AG08396 (cell line): ENCODE measurements around the gene SPATS2L.

Source experiments
- DNase-seq: peaks from one replicate; pipeline ENCODE4 v3.0.0; 2012; ENCODE audit warnings: low spot score, mixed read lengths

Gene SPATS2L

GRCh38 chr2:200411831-200412230 lies 105.3 kb downstream of the SPATS2L start:
- no peak for DNase-seq

DNA sequence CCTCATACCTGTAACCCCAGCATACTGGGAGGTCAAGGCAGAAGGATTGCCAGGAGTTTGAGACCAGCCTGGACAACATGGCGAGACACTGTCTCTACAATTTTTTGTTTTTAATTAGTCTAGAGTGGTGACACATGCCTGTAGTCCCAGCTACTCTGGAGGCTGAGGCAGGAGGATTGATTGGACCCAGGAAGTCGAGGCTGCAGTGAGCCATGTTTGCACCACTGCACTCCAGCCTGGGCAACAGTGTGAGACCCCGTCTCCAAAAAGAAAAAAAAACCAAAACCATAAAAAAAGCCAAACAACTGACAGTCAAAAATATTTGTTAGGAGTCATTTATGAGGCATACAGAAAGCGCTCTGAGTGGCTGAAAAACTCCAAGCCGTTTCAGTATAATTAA lies 107.9 kb downstream of the SPATS2L start:
- DNase-seq = no peak

DNA sequence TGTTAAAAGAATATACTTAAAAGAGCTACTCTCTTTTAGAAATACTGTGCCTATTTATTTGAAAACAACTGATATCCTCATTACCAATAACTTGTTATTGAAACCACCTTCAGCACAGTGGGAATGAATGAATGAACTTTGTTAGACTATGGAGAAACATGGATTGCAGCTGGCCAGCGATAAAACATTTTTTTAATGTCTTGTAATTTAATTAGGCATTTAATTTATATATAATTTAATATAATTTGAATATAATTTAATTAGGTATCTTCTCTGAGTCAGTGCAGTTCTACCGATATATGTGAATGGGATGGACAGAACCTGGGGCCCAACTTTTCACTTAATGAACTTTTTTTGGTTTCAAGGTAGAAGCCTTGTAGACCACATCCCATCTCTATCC lies 109.0 kb downstream of the SPATS2L start:
- no peak for DNase-seq

DNA sequence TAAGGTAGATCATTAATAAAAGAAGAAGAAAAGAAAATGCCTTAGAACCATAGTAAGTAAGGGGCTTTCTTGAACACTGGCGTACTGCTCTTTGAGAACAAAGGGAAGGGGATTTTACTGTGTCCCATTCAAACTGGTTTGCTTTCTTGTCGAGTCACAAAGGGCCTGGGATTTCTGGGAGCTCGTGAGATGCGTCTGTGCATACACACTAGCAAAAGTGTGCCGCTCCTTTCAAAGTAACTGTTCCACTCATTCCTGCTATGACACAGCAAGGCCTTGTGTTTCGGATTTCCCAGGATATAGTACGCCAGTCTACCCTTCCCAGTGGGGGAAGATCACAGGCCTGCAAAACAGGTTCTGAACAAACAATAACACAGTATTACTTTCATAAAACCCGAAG lies 110.4 kb downstream of the SPATS2L start:
- DNase-seq = no peak

DNA sequence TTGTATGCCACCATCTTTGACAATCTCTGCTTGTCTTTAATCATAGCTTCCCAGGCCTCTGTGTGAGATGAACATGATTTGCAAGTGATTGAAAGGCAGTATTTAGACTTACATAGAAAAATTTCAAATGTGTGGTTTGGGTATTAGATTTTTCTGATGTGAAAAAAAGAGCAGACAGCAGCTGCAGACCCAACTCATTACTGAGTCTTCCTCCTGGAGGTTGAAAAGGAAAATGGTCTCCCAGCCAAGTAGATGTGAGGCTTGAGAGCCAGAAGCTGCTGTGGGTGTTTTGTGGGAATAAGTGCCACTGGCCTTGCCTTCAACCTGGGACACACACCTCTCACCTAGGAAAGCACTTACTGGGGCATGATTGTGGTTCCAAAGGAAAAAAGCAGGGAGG lies 110.9 kb downstream of the SPATS2L start:
- DNase-seq = no peak

- no peak for DNase-seq
Observed at GRCh38 chr2:200418399-200418798, 111.9 kb downstream of the SPATS2L start.

- DNase-seq = no peak
Observed at GRCh38 chr2:200419325-200419724, 112.8 kb downstream of the SPATS2L start.

- DNase-seq = no peak
Observed at GRCh38 chr2:200421270-200421669, 114.8 kb downstream of the SPATS2L start.

DNA sequence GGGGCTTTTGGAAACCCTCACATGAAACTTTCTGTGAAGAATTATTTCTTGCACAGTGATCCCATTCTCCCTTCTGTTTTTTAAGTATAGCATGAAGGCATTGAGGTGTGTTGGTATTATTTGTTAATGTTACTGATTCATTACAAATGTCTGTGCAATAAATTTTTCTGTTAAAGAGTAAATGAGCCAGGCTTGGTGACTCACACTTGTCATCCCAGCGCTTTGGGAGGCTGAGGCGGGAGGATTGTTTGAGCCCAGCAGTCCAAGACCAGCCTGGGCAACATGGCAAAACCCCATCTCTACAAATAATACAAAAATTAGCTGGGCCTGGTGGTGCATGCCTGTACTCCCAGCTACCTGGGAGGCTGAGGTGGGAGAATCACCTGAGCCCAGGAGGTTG lies 115.6 kb downstream of the SPATS2L start:
- DNase-seq = no peak

GRCh38 chr2:200422532-200423261 lies 116.2 kb downstream of the SPATS2L start:
- no peak for DNase-seq

DNA sequence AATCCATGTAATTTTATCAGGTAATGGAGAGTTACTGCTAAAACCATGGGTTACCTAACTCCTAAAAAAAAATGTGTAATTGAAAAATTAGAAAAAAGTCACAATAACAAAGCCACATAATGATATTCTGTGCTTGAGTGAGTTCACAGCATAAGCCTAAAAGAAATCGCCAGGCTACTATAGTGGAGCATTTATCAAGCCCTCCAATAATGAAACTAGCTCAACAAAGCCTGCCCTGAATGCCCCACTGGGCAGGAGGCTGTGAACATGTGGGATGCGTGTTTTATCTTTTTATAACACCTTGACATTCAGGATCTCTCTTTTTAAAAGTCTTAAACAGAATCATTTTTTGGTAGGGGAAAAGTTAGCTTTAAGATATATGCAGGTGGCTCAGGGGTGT lies 117.0 kb downstream of the SPATS2L start:
- no peak for DNase-seq

DNA sequence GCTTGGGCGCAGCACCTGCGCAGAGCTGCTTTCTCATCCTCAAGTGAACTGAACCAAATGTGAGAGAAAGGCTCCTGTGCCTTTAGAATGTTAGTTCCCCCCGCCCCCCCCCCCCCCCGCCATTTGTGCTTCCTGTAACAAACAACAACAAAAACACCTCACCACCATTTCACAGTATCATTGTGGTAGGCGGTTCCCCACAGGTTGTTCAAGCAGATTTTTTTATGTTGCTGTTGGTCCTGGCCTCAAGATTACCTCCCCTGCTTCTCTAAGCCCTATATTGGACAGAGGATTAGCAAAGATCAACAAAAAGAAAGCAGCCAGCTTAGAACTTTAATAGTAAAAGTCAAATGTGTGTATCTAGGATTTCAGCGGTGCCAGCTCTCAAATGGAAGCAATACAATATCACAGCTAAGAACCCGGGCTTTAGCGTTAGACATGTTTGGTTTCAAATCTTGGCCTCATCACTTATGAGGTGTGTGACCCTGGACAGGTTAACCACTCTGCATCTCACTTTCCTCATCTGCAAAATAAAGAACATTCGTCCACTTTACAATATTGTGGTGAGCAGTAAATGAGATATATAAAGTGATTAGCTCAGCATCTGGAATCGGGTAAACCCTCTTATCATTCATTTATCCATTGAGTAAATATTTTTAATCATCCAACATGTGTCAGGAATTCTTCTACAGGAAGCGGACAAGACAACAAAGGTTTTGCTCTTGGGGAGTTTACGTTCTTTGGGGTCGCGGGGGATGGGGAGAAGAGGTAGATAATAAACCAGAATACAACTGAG lies 118.7 kb downstream of the SPATS2L start:
- DNase-seq = no peak

- no peak for DNase-seq
Observed at GRCh38 chr2:200426754-200427153, 120.3 kb downstream of the SPATS2L start.

DNA sequence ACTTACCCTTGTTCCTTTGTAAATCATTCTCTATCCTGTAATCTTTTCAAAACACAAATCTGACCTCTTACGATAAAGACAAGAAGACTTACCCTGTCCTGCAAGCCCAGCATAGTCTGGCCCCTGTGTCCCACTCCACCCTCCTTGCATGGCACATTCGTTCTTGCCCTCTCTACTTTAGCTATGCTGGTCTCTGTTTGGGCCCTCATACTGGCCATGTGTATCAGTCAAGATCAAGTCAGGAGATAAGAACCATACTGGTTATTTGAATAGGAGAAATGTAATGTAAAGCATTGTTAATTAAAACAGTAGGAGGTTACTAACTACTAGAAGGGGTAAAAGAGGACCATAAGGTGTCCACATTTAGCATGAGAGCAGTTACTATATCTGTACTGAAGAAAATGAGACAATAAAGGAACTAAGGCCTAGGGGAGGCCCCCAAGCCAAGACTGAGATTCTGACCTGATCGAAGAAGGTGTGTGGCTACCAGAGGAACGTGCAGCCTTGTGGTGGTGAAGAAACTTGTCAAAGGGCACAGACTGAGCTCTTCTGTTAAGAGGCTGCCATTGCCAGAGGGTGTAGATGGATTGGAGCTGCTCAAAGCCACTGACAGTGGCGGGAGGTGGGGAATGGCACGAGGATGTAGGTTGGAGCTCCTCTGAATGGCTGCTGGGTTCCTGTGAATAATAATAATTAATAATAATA lies 122.6 kb downstream of the SPATS2L start:
- DNase-seq = no peak

DNA sequence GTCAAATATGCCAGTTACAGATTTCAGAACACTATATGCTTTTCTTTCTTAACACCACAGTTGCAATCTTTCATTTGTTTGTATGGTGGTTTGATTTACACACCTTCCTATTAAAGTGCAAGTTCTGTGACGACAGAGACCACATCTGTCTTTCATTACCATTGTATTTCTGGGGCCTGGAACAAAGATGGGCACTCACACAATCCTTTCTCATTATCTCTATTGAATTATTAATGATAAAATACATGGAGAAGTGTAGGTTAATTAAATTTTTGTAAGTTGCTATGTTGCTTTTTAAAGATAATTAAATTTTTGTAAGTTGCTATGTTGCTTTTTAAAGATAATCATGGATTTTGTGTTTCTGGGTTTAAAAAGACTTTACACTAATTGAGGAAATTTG lies 123.5 kb downstream of the SPATS2L start:
- DNase-seq = no peak

- no peak for DNase-seq
Observed at GRCh38 chr2:200431996-200432705, 125.7 kb downstream of the SPATS2L start.

DNA sequence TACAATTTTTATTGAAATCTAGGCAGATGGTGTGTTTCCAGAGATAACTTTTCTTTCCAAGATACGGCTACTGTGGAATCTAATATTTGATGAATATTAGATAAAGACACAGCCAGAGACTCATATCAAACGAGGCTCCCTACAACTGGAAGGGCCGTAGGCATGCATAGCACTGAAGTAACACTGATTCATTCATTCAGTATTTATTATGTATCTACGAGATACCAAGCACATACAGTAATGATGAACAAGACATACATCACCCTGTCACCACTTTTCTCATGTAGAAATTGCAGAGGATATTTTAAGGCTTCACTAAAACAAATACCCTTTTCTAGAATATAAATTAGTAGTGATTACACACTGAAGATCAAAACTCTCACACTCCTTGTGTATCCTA lies 128.9 kb downstream of the SPATS2L start:
- no peak for DNase-seq

- no peak for DNase-seq
Observed at GRCh38 chr2:200438251-200438650, 131.8 kb downstream of the SPATS2L start.

GRCh38 chr2:200438846-200439245 lies 132.4 kb downstream of the SPATS2L start:
- no peak for DNase-seq

- DNase-seq = no peak
Observed at GRCh38 chr2:200439981-200440380, 133.5 kb downstream of the SPATS2L start.

- peak; percentile 38 for DNase-seq
Observed at GRCh38 chr2:200442471-200442870, 136.0 kb downstream of the SPATS2L start.

DNA sequence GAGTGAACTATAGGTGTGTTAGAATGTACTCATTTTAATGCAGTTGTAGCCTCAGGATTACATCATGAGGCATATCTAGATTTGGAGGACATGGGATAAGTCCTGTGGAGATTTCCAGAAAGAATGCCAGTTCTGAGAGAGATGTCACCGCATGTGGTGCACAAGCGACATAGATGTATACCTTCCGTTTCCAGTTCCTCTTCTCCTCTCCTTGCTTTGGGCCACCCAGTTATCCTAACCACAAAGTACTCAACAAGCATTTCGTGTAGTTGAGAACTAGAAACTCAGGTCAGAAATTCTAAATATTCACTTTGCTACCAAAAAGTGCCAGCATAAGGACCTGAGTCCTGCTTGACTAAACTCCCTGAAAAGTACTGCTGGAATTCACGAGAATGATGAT lies 136.9 kb downstream of the SPATS2L start:
- DNase-seq = no peak
